SU-DHL-6 (cell line): ENCODE results near the gene SESN1.
"Not testable (repeated sequence)": the region's sequence is repeated elsewhere in the genome, so short reads cannot be mapped to it uniquely, and the experiment has no call there.

Experiments
- H2AFZ ChIP-seq: fragments of 200-600 bp; sonication (generic); 2 replicates; pipeline ENCODE4 v1.6.1; 2014; ENCODE audit warnings: low read depth, mild to moderate bottlenecking, moderate library complexity, mixed read lengths, antibody characterized with exemption, low read length; ENCODE audit not compliant: severe bottlenecking
- H3F3A ChIP-seq: fragments of 200-600 bp; shearing (Covaris generic); 2 replicates; pipeline ENCODE4 v1.6.0; 2016; ENCODE audit warnings: antibody characterized with exemption, mild to moderate bottlenecking; ENCODE audit not compliant: insufficient read depth
- H3K27ac ChIP-seq: fragments of 200-600 bp; sonication (generic); 2 replicates; pipeline ENCODE4 v1.5.1; 2016; ENCODE audit warnings: low read depth, mild to moderate bottlenecking, low read length, moderate library complexity, mixed read lengths
- H3K27me3 ChIP-seq: fragments of 200-600 bp; sonication (generic), shearing (Covaris generic); 2 replicates; pipeline ENCODE4 v1.6.0; 2014; ENCODE audit warnings: mild to moderate bottlenecking, low read length
- H3K36me3 ChIP-seq: fragments of 200-600 bp; sonication (generic); 2 replicates; pipeline ENCODE4 v1.6.1; 2014; ENCODE audit warnings: mild to moderate bottlenecking, low read length, mixed read lengths
- H3K4me2 ChIP-seq: fragments of 300-600, 200-600 bp; shearing (Covaris generic), sonication (generic); 2 replicates; pipeline ENCODE4 v1.6.0; 2014; ENCODE audit warnings: low read length, low read depth, mild to moderate bottlenecking; ENCODE audit not compliant: poor library complexity, severe bottlenecking
- H3K4me3 ChIP-seq: fragments of 200-600 bp; sonication (generic); 2 replicates; pipeline ENCODE4 v1.5.1; 2014; ENCODE audit warnings: antibody characterized with exemption, low read length, mild to moderate bottlenecking, mixed read lengths; ENCODE audit not compliant: insufficient read depth, poor library complexity, severe bottlenecking
- H3K79me2 ChIP-seq: fragments of 200-600 bp; sonication (generic); 2 replicates; pipeline ENCODE4 v1.6.1; 2014; ENCODE audit warnings: mild to moderate bottlenecking, low read length, moderate library complexity; ENCODE audit not compliant: insufficient read depth
- H3K9ac ChIP-seq: fragments of 200-600 bp; sonication (generic); 2 replicates; pipeline ENCODE4 v1.7.0; 2014; ENCODE audit warnings: mild to moderate bottlenecking, low read length
- H3K9me2 ChIP-seq: fragments of 200-600 bp; sonication (generic); replicated peaks from 2 replicates; pipeline ENCODE4 v1.6.1; 2014; ENCODE audit warnings: low read length; ENCODE audit not compliant: insufficient read depth
- H3K9me3 ChIP-seq: fragments of 200-600 bp; sonication (generic); 2 replicates; pipeline ENCODE4 v1.6.1; 2014; ENCODE audit warnings: low read length, mixed read lengths; ENCODE audit not compliant: insufficient read depth
- H4K20me1 ChIP-seq: fragments of 200-600 bp; sonication (generic); 2 replicates; pipeline ENCODE4 v1.6.1; 2014; ENCODE audit warnings: low read depth, mild to moderate bottlenecking, antibody characterized with exemption, low read length, moderate library complexity, mixed read lengths
- EZH2phosphoT487 ChIP-seq: fragments of 200-600 bp; sonication (generic), shearing (Covaris generic); conservative IDR thresholded peaks from 2 replicates; pipeline ENCODE4 v1.6.1; 2018; ENCODE audit warnings: mild to moderate bottlenecking, antibody characterized with exemption, low read length, moderate library complexity, mixed read lengths
- TF ChIP-seq, protein P1 (sequence below): fragments of 200-600 bp; sonication (generic); IDR thresholded peaks from one replicate; pipeline ENCODE4 v1.5.1; 2017; ENCODE audit warnings: antibody characterized with exemption, mild to moderate bottlenecking, low read length, moderate library complexity; ENCODE audit not compliant: insufficient read depth, poor library complexity, severe bottlenecking

SESN1 gene

DNA sequence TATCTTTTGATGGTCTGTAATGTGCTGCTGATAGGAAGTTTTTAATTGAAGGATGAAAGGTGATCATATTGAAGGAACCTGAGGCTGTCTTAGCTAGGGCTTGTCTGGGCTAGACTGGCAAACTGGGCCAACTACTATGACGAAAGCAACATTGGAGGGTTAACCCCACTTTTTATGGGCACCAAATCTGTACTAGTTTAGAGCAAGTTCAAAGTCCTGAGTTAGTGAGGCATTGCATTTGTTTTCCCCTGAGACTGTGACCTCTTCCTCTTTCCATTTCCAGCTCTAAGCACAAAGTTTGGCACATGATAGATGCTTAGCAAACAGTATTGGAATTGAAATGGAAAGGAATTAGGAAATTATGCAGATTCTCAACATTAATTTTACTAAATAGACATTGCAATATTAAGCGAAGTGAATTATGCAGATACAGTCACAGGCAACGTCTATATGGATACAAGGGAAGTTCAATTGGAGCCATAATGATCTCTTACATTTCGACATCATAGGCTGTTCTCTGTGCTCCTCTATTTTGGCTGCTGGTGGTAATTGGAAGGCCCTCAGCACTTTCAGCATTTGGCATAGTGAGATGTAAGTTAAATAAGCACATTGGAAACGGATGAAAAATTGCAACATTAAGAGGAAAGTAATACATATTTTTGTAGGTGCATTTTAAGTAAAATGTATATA is 22.8 kb upstream of the SESN1 start:
- no peak overlapping the region for H3K4me3 ChIP-seq
- peak overlapping the region; percentile 29 for H3K4me2 ChIP-seq

DNA sequence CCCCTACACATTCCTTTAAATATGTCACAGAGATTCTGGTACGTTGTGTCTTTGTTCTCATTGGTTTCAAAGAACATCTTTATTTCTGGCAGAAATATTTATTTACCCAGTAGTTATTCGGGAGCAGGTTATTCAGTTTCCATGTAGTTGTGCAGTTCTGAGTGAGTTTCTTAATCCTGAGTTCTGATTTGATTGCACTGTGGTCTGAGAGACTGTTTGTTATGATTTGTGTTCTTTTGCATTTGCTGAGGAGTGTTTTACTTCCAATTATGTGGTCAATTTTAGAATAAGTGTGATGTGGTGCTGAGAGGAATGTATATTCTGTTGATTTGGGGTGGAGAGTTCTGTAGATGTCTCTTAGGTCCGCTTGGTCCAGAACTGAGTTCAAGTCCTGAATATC is 18.0 kb upstream of the SESN1 start:
- Histone ChIP-seq H3K79me2 (0 out of 2 replicates have a peak, but pooled peaks cover 20% of the 10 kb centered on the region), H4K20me1 (peaks cover 12% of the 10 kb centered on the region; the same call in 1 of the 2 replicates)
- not testable (repeated sequence) for H3F3A ChIP-seq, H3K9me2 ChIP-seq, H3K4me3 ChIP-seq, H2AFZ ChIP-seq, H3K27me3 ChIP-seq, H3K4me2 ChIP-seq, H3K36me3 ChIP-seq, H3K9ac ChIP-seq, H3K9me3 ChIP-seq, H3K27ac ChIP-seq

More for the DNA sequence above, 22.8 kb upstream of the SESN1 start:
- no peak overlapping the region for H2AFZ ChIP-seq
- H3K9me2 ChIP-seq = no peaks in the 10 kb centered on the region
- peaks cover 18% of the 10 kb centered on the region for H4K20me1 ChIP-seq
- H3K27me3 ChIP-seq = no peaks in the 10 kb centered on the region
- TF ChIP-seq EZH2phosphoT487 = no peak
- TF ChIP-seq, protein P1, sequence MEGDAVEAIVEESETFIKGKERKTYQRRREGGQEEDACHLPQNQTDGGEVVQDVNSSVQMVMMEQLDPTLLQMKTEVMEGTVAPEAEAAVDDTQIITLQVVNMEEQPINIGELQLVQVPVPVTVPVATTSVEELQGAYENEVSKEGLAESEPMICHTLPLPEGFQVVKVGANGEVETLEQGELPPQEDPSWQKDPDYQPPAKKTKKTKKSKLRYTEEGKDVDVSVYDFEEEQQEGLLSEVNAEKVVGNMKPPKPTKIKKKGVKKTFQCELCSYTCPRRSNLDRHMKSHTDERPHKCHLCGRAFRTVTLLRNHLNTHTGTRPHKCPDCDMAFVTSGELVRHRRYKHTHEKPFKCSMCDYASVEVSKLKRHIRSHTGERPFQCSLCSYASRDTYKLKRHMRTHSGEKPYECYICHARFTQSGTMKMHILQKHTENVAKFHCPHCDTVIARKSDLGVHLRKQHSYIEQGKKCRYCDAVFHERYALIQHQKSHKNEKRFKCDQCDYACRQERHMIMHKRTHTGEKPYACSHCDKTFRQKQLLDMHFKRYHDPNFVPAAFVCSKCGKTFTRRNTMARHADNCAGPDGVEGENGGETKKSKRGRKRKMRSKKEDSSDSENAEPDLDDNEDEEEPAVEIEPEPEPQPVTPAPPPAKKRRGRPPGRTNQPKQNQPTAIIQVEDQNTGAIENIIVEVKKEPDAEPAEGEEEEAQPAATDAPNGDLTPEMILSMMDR = no peak
- H3K9me3 ChIP-seq = no peaks in the 10 kb centered on the region
- no peaks in the 10 kb centered on the region for H3K36me3 ChIP-seq
- no peak overlapping the region for H3K9ac ChIP-seq
- peaks cover 24% of the 10 kb centered on the region; the same call in 1 of the 2 replicates for H3K79me2 ChIP-seq
- H3K27ac ChIP-seq = peak overlapping the region; percentile 7; the same call in 1 of the 2 replicates
- no peaks in the 10 kb centered on the region for H3F3A ChIP-seq

DNA sequence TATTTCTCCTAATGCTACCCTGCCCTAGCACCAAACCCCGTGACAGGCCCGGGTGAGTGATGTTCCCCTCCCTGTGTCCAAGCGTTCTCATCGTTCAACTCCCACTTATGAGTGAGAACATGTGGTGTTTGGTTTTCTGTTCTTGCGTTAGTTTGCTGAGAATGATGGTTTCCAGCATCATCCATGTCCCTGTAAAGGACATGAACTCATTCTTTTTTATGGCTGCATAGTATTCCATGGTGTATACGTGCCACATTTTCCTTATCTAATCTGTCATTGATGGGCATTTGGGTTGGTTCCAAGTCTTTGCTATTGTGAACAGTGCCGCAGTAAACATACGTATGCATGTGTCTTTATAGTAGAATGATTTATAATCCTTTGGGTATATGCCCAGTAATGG is 15.0 kb upstream of the SESN1 start:
- peaks cover 23% of the 10 kb centered on the region; the same call in 1 of the 2 replicates for H3K79me2 ChIP-seq
- H3F3A ChIP-seq, H3K9me2 ChIP-seq: not testable (repeated sequence)

DNA sequence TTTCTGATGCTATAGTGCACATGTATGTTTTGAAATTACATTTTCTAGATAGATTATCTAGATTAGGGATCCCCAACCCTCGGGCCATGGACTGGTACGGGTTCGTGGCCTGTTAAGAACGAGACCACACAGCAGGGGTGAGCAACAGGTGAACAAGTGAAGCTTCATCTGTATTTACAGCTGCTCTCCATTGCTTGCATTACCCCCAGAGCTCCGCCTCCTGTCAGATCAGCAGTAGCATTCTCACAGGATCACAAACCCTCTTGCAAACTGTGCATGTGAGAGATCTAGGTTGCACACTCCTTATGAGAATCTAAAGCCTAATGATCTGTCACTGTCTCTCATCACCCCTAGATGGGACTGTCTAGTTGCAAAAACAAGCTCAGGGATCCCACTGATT is 11.0 kb upstream of the SESN1 start:
- TF ChIP-seq EZH2phosphoT487 = no peak
- TF ChIP-seq, protein P1 = no peak
- Histone ChIP-seq H3K9me3 (no peaks in the 10 kb centered on the region), H3F3A (no peaks in the 10 kb centered on the region), H4K20me1 (no peaks in the 10 kb centered on the region), H3K9me2 (no peaks in the 10 kb centered on the region), H3K36me3 (no peaks in the 10 kb centered on the region), H3K9ac (no peak overlapping the region), H3K4me2 (no peak overlapping the region), H2AFZ (no peak overlapping the region), H3K79me2 (peaks cover 23% of the 10 kb centered on the region), H3K27me3 (no peaks in the 10 kb centered on the region), H3K4me3 (no peak overlapping the region), H3K27ac (no peak overlapping the region)

More for the DNA sequence above, 15.0 kb upstream of the SESN1 start:
- H3K9me3 ChIP-seq, H4K20me1 ChIP-seq, H3K27ac ChIP-seq, H3K36me3 ChIP-seq, H3K9ac ChIP-seq, H3K27me3 ChIP-seq, H3K4me2 ChIP-seq, H3K4me3 ChIP-seq, H2AFZ ChIP-seq: not testable (repeated sequence)
